Measurements from ENCODE around the gene MKNK2. TPM values are rescaled to one million over a fixed set of nuclear protein-coding genes. Genes with fewer than 3 reads are reported as not detected.

MKNK2 gene
- total and polyA plus RNA-seq, 10 of the 15 experiments (the other 5 are each of a cell fraction or from before 2014, with no cell fraction given) = 9.6 to 365 (median 69.9) TPM

DNA sequence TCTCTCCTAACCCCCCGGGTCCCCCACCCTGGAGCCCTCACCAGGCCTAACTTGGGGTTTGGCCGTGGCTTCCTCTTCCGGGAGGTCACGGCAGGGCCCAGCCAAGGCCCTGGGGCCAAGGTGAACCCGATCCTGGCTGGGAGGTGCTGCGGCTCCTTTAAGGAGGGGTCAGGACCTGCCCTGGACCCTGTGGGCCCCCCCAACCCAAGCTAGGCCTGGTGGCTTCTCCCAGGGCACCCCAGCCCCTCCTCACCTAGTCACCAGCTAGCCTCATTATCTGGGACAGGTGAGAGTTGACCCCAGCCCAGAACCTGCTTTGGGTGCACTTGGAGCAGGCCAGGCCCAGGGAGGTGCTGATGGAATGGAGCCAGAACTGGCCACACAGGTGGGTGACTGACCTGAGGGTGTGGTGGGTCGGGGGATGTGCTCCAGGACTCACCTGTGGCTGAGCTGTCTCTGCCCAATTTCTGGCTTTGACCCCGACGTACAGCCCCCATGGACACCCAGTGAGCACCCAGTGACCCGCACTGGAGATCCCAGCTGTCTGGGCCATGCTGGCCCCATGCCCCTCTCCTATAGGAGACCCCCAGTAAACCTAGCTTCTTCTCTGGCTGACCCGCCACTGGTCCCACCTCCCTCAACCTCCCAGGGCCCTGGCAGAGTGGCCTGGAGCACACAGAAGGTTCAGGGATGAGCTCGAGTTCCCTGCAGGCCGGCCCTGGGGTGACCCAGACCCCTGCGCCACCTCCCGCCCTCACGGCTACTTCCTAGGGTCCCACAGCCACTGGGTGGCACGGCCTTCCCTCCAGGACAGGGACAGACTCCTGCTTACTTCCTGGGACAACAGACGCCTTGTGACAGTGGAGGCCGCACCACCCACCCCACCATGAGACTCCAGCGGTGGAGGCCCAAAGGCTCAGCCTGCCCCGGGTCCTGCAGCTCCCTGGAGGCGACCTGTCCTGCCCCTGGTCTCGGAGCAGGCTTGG is 6.7 kb upstream of the MKNK2 start:
- BruUV-seq (replicated peaks) = no TSS peak
- CTCF ChIA-PET = interaction anchor here (1.0 to 1.4 kb wide), 2 partner anchors 30 to 39 kb away, joined by 3 to 4 read pairs; no protein-coding TSS in a partner anchor
- H3K4me2 ChIP-seq (ENCODE audit: control insufficient read depth, insufficient read depth) = no peak overlapping the region
- peaks cover 51% of the 10 kb centered on the region for H3K4me1 ChIP-seq (ENCODE audit: control insufficient read depth, insufficient read depth, low read length)
- no peak for DNase-seq (ENCODE audit: low read depth, low spot score)
- in situ Hi-C loops (cut with MboI) (no loop called here), intact Hi-C loops (cut with micrococcal nuclease; ENCODE audit: unreplicated experiment) (no loop called here)
- no peak for FAIRE-seq
- H3K9me3 ChIP-seq (replicated peaks; ENCODE audit: control insufficient read depth, insufficient read depth, low read length) = no peaks in the 10 kb centered on the region
- SMC1A ChIA-PET (ENCODE audit: uncharacterized antibody, unreplicated experiment) = no interaction called here
- WGBS (ENCODE audit: insufficient coverage, insufficient replicate concordance, low lambda C conversion rate, missing lambda C conversion rate) = 74% methylated on average over 22 of the region's 23 CpGs
- peaks cover 21% of the 10 kb centered on the region for H3K79me2 ChIP-seq (ENCODE audit: control insufficient read depth, insufficient read depth, low read length)
- no peak for TF ChIP-seq SKIL (IDR thresholded peaks at IDR 0.05; ENCODE audit: low read depth, poor library complexity, severe bottlenecking)
- peak; percentile 34; the same call in 1 of the 2 replicates for TF ChIP-seq NR2F1 (conservative IDR thresholded peaks at IDR 0.05)
- no peak overlapping the region for H3K27ac ChIP-seq (ENCODE audit: control insufficient read depth, insufficient read depth)
- RAD21 ChIA-PET (ENCODE audit: unreplicated experiment) = no interaction called here
- ATAC-seq = no peak
- H3K4me3 ChIP-seq = no peak overlapping the region
- H3K9ac ChIP-seq (ENCODE audit: control insufficient read depth, insufficient read depth, low read length) = no peak overlapping the region
- POLR2A ChIA-PET = interaction anchor here (0.5 to 1.5 kb wide), 4 partner anchors 16 to 396 kb away, joined by 3 to 7 read pairs (median 4); no protein-coding TSS in a partner anchor
- no peaks in the 10 kb centered on the region for H3K36me3 ChIP-seq (ENCODE audit: control insufficient read depth in 2 of 2, insufficient read depth in 2 of 2, low read length in 1 of 2)
- no peaks in the 10 kb centered on the region for H4K20me1 ChIP-seq (ENCODE audit: control insufficient read depth, insufficient read depth)
- H2AFZ ChIP-seq (ENCODE audit: control insufficient read depth, low read depth, low read length) = no peak overlapping the region
- no peaks in the 10 kb centered on the region for H3K27me3 ChIP-seq (replicated peaks in 1 of 2; ENCODE audit: control insufficient read depth in 2 of 2, insufficient read depth in 2 of 2, low read length in 1 of 2)
